H9 (cell line): ENCODE data around the gene KRT77. TPM values are rescaled to one million over a fixed set of nuclear protein-coding genes. Genes with fewer than 3 reads are reported as not detected.

Experiments
- DNase-seq: peaks from one replicate; pipeline ENCODE4 v3.0.0-alpha.2; 2017
- H2AFZ ChIP-seq: one replicate; pipeline ENCODE4 v1.6.1; 2013; ENCODE audit warnings: mild to moderate bottlenecking, low read length, control low read depth, moderate library complexity
- H2AK5ac ChIP-seq: 2 replicates; pipeline ENCODE4 v1.6.1; 2013; ENCODE audit warnings: low read length, control low read depth, mixed read lengths; ENCODE audit not compliant: insufficient read length
- H2BK120ac ChIP-seq: one replicate; pipeline ENCODE4 v1.6.1; 2013; ENCODE audit warnings: low read depth, mild to moderate bottlenecking, low read length, control low read depth, inconsistent platforms; ENCODE audit not compliant: poor library complexity, severe bottlenecking
- H2BK12ac ChIP-seq: 2 replicates; pipeline ENCODE4 v1.6.1; 2013; ENCODE audit warnings: low read length, control low read depth, mixed read lengths, low read depth; ENCODE audit not compliant: insufficient read length
- H2BK15ac ChIP-seq: 2 replicates; pipeline ENCODE4 v1.6.1; 2013; ENCODE audit warnings: low read depth, low read length, control low read depth
- H2BK20ac ChIP-seq: one replicate; pipeline ENCODE4 v1.6.1; 2013; ENCODE audit warnings: low read depth, mild to moderate bottlenecking, low read length, control low read depth, inconsistent platforms; ENCODE audit not compliant: poor library complexity, severe bottlenecking
- H2BK5ac ChIP-seq: 2 replicates; pipeline ENCODE4 v1.6.1; 2013; ENCODE audit warnings: low read length, control low read depth, mixed read lengths; ENCODE audit not compliant: insufficient read length
- H3K14ac ChIP-seq: 2 replicates; pipeline ENCODE4 v1.6.1; 2013; ENCODE audit warnings: low read length, control low read depth; ENCODE audit not compliant: insufficient read depth
- H3K18ac ChIP-seq: 2 replicates; pipeline ENCODE4 v1.6.1; 2013; ENCODE audit warnings: low read depth, mild to moderate bottlenecking, mixed read lengths, low read length, control low read depth; ENCODE audit not compliant: insufficient read length
- H3K23ac ChIP-seq: 2 replicates; pipeline ENCODE4 v1.6.1; 2013; ENCODE audit warnings: low read length, control low read depth, mixed read lengths, low read depth; ENCODE audit not compliant: insufficient read length
- H3K23me2 ChIP-seq: 2 replicates; pipeline ENCODE4 v1.6.1; 2013; ENCODE audit warnings: low read depth, mild to moderate bottlenecking, mixed read lengths, low read length, control low read depth; ENCODE audit not compliant: insufficient read length, poor library complexity, severe bottlenecking
- H3K27ac ChIP-seq: 2 replicates; pipeline ENCODE4 v1.5.1; 2013; ENCODE audit warnings: low read length, control low read depth, mixed read lengths, low read depth; ENCODE audit not compliant: insufficient read length
- H3K27me3 ChIP-seq: 2 replicates; pipeline ENCODE4 v1.6.1; 2013; ENCODE audit warnings: low read length, control low read depth, inconsistent platforms; ENCODE audit not compliant: insufficient read depth
- H3K4ac ChIP-seq: 2 replicates; pipeline ENCODE4 v1.6.1; 2013; ENCODE audit warnings: low read depth, mild to moderate bottlenecking, control low read depth, inconsistent platforms, low read length, moderate library complexity
- H3K4me1 ChIP-seq: 2 replicates; pipeline ENCODE4 v1.6.1; 2013; ENCODE audit warnings: low read length, control low read depth, inconsistent platforms; ENCODE audit not compliant: insufficient read depth
- H3K4me2 ChIP-seq: 2 replicates; pipeline ENCODE4 v1.6.1; 2013; ENCODE audit warnings: low read length, control low read depth, mixed read lengths; ENCODE audit not compliant: insufficient read length, insufficient read depth
- H3K56ac ChIP-seq: 2 replicates; pipeline ENCODE4 v1.6.1; 2013; ENCODE audit warnings: low read depth, mild to moderate bottlenecking, mixed read lengths, low read length, control low read depth; ENCODE audit not compliant: insufficient read length
- H3K79me1 ChIP-seq: 2 replicates; pipeline ENCODE4 v1.6.1; 2013; ENCODE audit warnings: low read depth, mild to moderate bottlenecking, moderate library complexity, low read length, control low read depth, inconsistent platforms; ENCODE audit not compliant: insufficient read depth, poor library complexity, severe bottlenecking
- H3K79me2 ChIP-seq: 2 replicates; pipeline ENCODE4 v1.6.1; 2013; ENCODE audit warnings: low read length, control low read depth, inconsistent platforms; ENCODE audit not compliant: insufficient read depth
- H3K9ac ChIP-seq: 2 replicates; pipeline ENCODE4 v1.6.1; 2013; ENCODE audit warnings: low read length, control low read depth, mixed read lengths; ENCODE audit not compliant: insufficient read length; ENCODE audit errors: extremely low read depth
- H3K9me3 ChIP-seq: one replicate; pipeline ENCODE4 v1.6.1; 2013; ENCODE audit warnings: low read depth, low read length, inconsistent platforms; ENCODE audit not compliant: control insufficient read depth
- H3T11ph ChIP-seq: one replicate; pipeline ENCODE4 v1.6.1; 2013; ENCODE audit warnings: mild to moderate bottlenecking, low read length, control low read depth, inconsistent platforms
- H4K20me1 ChIP-seq: one replicate; pipeline ENCODE4 v1.6.1; 2013; ENCODE audit not compliant: control insufficient read depth, insufficient read length, insufficient read depth
- H4K5ac ChIP-seq: 2 replicates; pipeline ENCODE4 v1.6.1; 2013; ENCODE audit warnings: low read depth, mild to moderate bottlenecking, mixed read lengths, low read length, control low read depth; ENCODE audit not compliant: insufficient read length
- H4K8ac ChIP-seq: replicated peaks from 2 replicates; pipeline ENCODE4 v1.6.1; 2013; ENCODE audit warnings: low read length, control low read depth, mixed read lengths, low read depth; ENCODE audit not compliant: insufficient read length
- H4K91ac ChIP-seq: 2 replicates; pipeline ENCODE4 v1.6.1; 2013; ENCODE audit warnings: low read depth, mild to moderate bottlenecking, moderate library complexity, mixed read lengths, low read length, control low read depth; ENCODE audit not compliant: insufficient read length
- H3K27ac Mint-ChIP-seq, 3 experiments: 2 replicates in 2 of 3; 3 replicates in 1 of 3; pipeline ENCODE4 v1.8.0; 2020 to 2021; ENCODE audit warnings: mixed read lengths in 3 of 3, mild to moderate bottlenecking in 1 of 3, moderate library complexity in 1 of 3
- H3K27me3 Mint-ChIP-seq: 2 replicates; pipeline ENCODE4 v1.8.0; 2021; ENCODE audit warnings: low read depth, mild to moderate bottlenecking, moderate library complexity, mixed read lengths
- H3K36me3 Mint-ChIP-seq, 3 experiments: 2 replicates in 2 of 3; 3 replicates in 1 of 3; pipeline ENCODE4 v1.8.0; 2020 to 2021; ENCODE audit warnings: low read depth in 3 of 3, mixed read lengths in 3 of 3; ENCODE audit not compliant: insufficient read depth in 1 of 3
- H3K4me1 Mint-ChIP-seq, 2 experiments: 2 replicates each; pipeline ENCODE4 v1.8.0; 2020; ENCODE audit warnings: mixed read lengths in 2 of 2
- H3K4me3 Mint-ChIP-seq, 2 experiments: 2 replicates in 1 of 2; 3 replicates in 1 of 2; pipeline ENCODE4 v1.8.0; 2020 to 2021; ENCODE audit warnings: mild to moderate bottlenecking in 2 of 2, mixed read lengths in 2 of 2, moderate library complexity in 1 of 2
- H3K9me3 Mint-ChIP-seq, 2 experiments: 2 replicates in 1 of 2; 3 replicates in 1 of 2; pipeline ENCODE4 v1.8.0; 2020; ENCODE audit warnings: mild to moderate bottlenecking in 2 of 2, mixed read lengths in 2 of 2, moderate library complexity in 1 of 2
- CTCF ChIP-seq: fragments of 200-600 bp; sonication (generic); conservative IDR thresholded peaks from 3 replicates; pipeline ENCODE4 v1.8.0; 2021; ENCODE audit warnings: antibody characterized with exemption, mild to moderate bottlenecking
- WGBS: extraction: QIAGEN DNeasy Blood & Tissue Kit; methylation state at CpG from one replicate; pipeline ENCODE4 v1.1.7; 2013; ENCODE audit warnings: missing lambda C conversion rate, low lambda C conversion rate, mixed read lengths; ENCODE audit not compliant: insufficient read length; ENCODE audit errors: extremely low coverage; 5-methylcytosine and 5-hydroxymethylcytosine counted together
- total RNA-seq: library from RNA; stranded (reverse); gene quantifications from 2 replicates; pipeline ENCODE4 v1.2.1, GENCODE V29; 2021

KRT77 gene
- total RNA-seq, 1 experiment from 2014 or later, result not detected

- Histone ChIP-seq H4K20me1 (no peaks in the 10 kb centered on the region), H3K14ac (no peak overlapping the region), H4K8ac (no peak overlapping the region), H2BK15ac (no peak overlapping the region), H3K79me1 (no peaks in the 10 kb centered on the region), H3K56ac (no peak overlapping the region), H3K18ac (no peak overlapping the region), H2AFZ (no peak overlapping the region), H3K79me2 (no peaks in the 10 kb centered on the region), H4K5ac (no peak overlapping the region), H3K4me2 (no peak overlapping the region), H2BK120ac (no peak overlapping the region), H3K9ac (no peak overlapping the region), H3T11ph (no peak overlapping the region), H2BK12ac (no peak overlapping the region), H2BK5ac (no peak overlapping the region), H3K23ac (no peak overlapping the region), H2BK20ac (no peak overlapping the region), H3K27me3 (no peaks in the 10 kb centered on the region; the same call in 1 of the 2 replicates), H3K4me1 (no peaks in the 10 kb centered on the region), H2AK5ac (no peak overlapping the region), H3K4ac (no peak overlapping the region), H3K27ac (no peak overlapping the region), H3K9me3 (no peaks in the 10 kb centered on the region), H4K91ac (no peak overlapping the region), H3K23me2 (no peaks in the 10 kb centered on the region)
- Mint-ChIP-seq H3K9me3 (no peaks in the 10 kb centered on the region), H3K27me3 (peaks cover 54% of the 10 kb centered on the region), H3K4me1 (peaks cover 0 to 5% of the 10 kb centered on the region in 2 experiments; a peak in 2 of 4 replicates), H3K27ac (no peak overlapping the region; a peak in 1 of 7 replicates), H3K4me3 (no peak overlapping the region), H3K36me3 (no peaks in the 10 kb centered on the region)
- WGBS, result no CpG with 5 or more reads among the region's 2 CpGs
- no peak for DNase-seq
- no peak for TF ChIP-seq CTCF
Measured at GRCh38 chr12:52682381-52682660, 21.0 kb downstream of the KRT77 start.
